HepG2 (cell line): ENCODE measurements around the gene ATF3. TPM values are rescaled to one million over a fixed set of nuclear protein-coding genes. Genes with fewer than 3 reads are reported as not detected.

Experiments
- ATAC-seq: fragments of 200-7000 bp; cut with Tn5 transposase; 3 replicates; pipeline ENCODE4 v1.9.1; 2020; ENCODE audit warnings: mild to moderate bottlenecking, moderate library complexity
- BruUV-seq: library from RNA; stranded (reverse); fragments of 400-500 nt; replicated peaks from 2 replicates; lab custom pipeline; 2021; lab: Mats Ljungman, UMichigan
- CTCF ChIA-PET: fragments of 300-600 bp; formaldehyde crosslinking; extraction: SDS; loops from one replicate; lab custom pipeline; 2021; ENCODE audit warnings: low total read pairs, inconsistent platforms, low intra/inter-chr PET ratio; lab: Yijun Ruan, JAX
- POLR2A ChIA-PET: fragments of 350-600 bp; sonication (Branson Sonifier 250); formaldehyde crosslinking; loops from one replicate; lab custom pipeline; 2020; ENCODE audit warnings: antibody characterized with exemption, inconsistent platforms; lab: Yijun Ruan, JAX
- DNase-seq: peaks from one replicate; pipeline ENCODE4 v3.0.0-alpha.2; 2015; ENCODE audit warnings: low spot score
- FAIRE-seq: peaks from 3 replicates; lab custom pipeline; 2011; peaks lifted over from hg19 to GRCh38; lab: Jason Lieb, UNC
- H2AFZ ChIP-seq: one replicate; pipeline ENCODE4 v1.6.1; 2011; ENCODE audit warnings: low read length, inconsistent platforms
- H3K27ac ChIP-seq: fragments of 300-600 bp; 3 replicates; pipeline ENCODE4 v1.8.0; 2011; ENCODE audit warnings: mixed run types, mild to moderate bottlenecking, mixed read lengths, low read length, inconsistent platforms; ENCODE audit not compliant: insufficient read depth; ENCODE audit errors: extremely low read length
- H3K27me3 ChIP-seq, 2 experiments: fragments of 200-600 bp in 1 of 2; 2 replicates in 1 of 2; 3 replicates in 1 of 2; pipeline versions ENCODE4 v1.6.0 to v1.8.0; 2011; ENCODE audit warnings: low read length in 2 of 2, mild to moderate bottlenecking in 2 of 2, moderate library complexity in 2 of 2, inconsistent platforms in 1 of 2; ENCODE audit not compliant: insufficient read depth in 2 of 2, control insufficient read depth in 1 of 2
- H3K36me3 ChIP-seq, 2 experiments: fragments of 200-600 bp in 1 of 2; replicated peaks in 1 of 2; 2 replicates in 1 of 2; 3 replicates in 1 of 2; pipeline versions ENCODE4 v1.5.1 to v1.8.0; 2011; ENCODE audit warnings: low read length in 2 of 2, inconsistent platforms in 1 of 2; ENCODE audit not compliant: insufficient read depth in 2 of 2, control insufficient read depth in 1 of 2
- H3K4me1 ChIP-seq: 2 replicates; pipeline ENCODE4 v1.5.1; 2012; ENCODE audit warnings: low read length, inconsistent platforms; ENCODE audit not compliant: insufficient read depth
- H3K4me2 ChIP-seq: 2 replicates; pipeline ENCODE4 v1.6.0; 2011; ENCODE audit warnings: low read depth, low read length, inconsistent platforms
- H3K4me3 ChIP-seq, 3 experiments: fragments of 200-600 bp in 1 of 3; sonication (generic), shearing (Covaris generic) in 1 of 3; replicated peaks in 1 of 3; 2 replicates each; pipeline ENCODE4 v1.5.1; 2011 to 2016; ENCODE audit warnings: low read length in 3 of 3, inconsistent platforms in 2 of 3, low read depth in 2 of 3, mild to moderate bottlenecking in 2 of 3, control low read depth in 1 of 3, mixed read lengths in 1 of 3; ENCODE audit not compliant: insufficient read depth in 1 of 3
- H3K79me2 ChIP-seq: one replicate; pipeline ENCODE4 v1.6.1; 2011; ENCODE audit warnings: low read length, inconsistent platforms; ENCODE audit not compliant: insufficient read depth
- H3K9ac ChIP-seq: 2 replicates; pipeline ENCODE4 v1.6.0; 2011; ENCODE audit warnings: mild to moderate bottlenecking, low read depth, low read length, inconsistent platforms; ENCODE audit not compliant: insufficient read depth
- H3K9me3 ChIP-seq: 2 replicates; pipeline ENCODE4 v1.5.1; 2012; ENCODE audit warnings: mild to moderate bottlenecking, low read length
- H4K20me1 ChIP-seq: 2 replicates; pipeline ENCODE4 v1.6.0; 2011; ENCODE audit warnings: inconsistent platforms, mild to moderate bottlenecking, low read length, moderate library complexity; ENCODE audit not compliant: insufficient read depth
- ATF4 ChIP-seq, 2 experiments: fragments of 450-650 bp in 1 of 2; sonication (generic) in 1 of 2; formaldehyde crosslinking; IDR thresholded peaks; 2 replicates each; pipeline versions ENCODE4 v1.5.0 to v1.8.0; 2020 to 2022; ENCODE audit warnings: mild to moderate bottlenecking in 1 of 2, missing genetic modification reagents in 1 of 2
- CC2D1A ChIP-seq: sonication (generic); formaldehyde crosslinking; IDR thresholded peaks from 2 replicates; pipeline ENCODE4 v1.8.1; 2023; ENCODE audit warnings: mild to moderate bottlenecking, missing genetic modification reagents
- FLYWCH1 ChIP-seq: sonication (generic); formaldehyde crosslinking; IDR thresholded peaks from 2 replicates; pipeline ENCODE4 v1.8.1; 2023; ENCODE audit warnings: mild to moderate bottlenecking, missing genetic modification reagents
- HHEX ChIP-seq: IDR thresholded peaks from 2 replicates; pipeline ENCODE4 v1.6.1; 2016; ENCODE audit warnings: control low read depth
- LCORL ChIP-seq, 2 experiments: fragments of 450-650 bp in 1 of 2; sonication (generic) in 1 of 2; formaldehyde crosslinking in 1 of 2; IDR thresholded peaks; 2 replicates each; pipeline versions ENCODE4 v1.5.0 to v1.6.1; 2017 to 2020; ENCODE audit warnings: antibody characterized with exemption in 1 of 2, missing genetic modification reagents in 1 of 2
- MAZ ChIP-seq, 2 experiments: sonication (generic) in 1 of 2; formaldehyde crosslinking in 1 of 2; IDR thresholded peaks; 2 replicates each; pipeline versions ENCODE4 v1.5.0 to v1.6.1; 2012 to 2020; ENCODE audit warnings: low read depth in 2 of 2, mild to moderate bottlenecking in 2 of 2, borderline replicate concordance in 1 of 2, improper control_type of control experiment in 1 of 2, low read length in 1 of 2, missing genetic modification reagents in 1 of 2, moderate library complexity in 1 of 2
- NAIF1 ChIP-seq: sonication (generic); formaldehyde crosslinking; IDR thresholded peaks from 2 replicates; pipeline ENCODE4 v1.5.0; 2020; ENCODE audit warnings: mild to moderate bottlenecking, missing genetic modification reagents, borderline replicate concordance
- NFE2L2 ChIP-seq: fragments of 150-350 bp; IDR thresholded peaks from 2 replicates; pipeline ENCODE4 v1.6.1; 2014; ENCODE audit warnings: low read length
- SNAI1 ChIP-seq: sonication (generic); formaldehyde crosslinking; IDR thresholded peaks from 2 replicates; pipeline ENCODE4 v1.5.0; 2020; ENCODE audit warnings: mild to moderate bottlenecking, missing genetic modification reagents, borderline replicate concordance
- SP5 ChIP-seq: IDR thresholded peaks from 2 replicates; pipeline ENCODE4 v1.6.1; 2016; ENCODE audit warnings: low read depth, borderline replicate concordance
- TRIM24 ChIP-seq: sonication (generic); formaldehyde crosslinking; IDR thresholded peaks from 2 replicates; pipeline ENCODE4 v1.8.0; 2022; ENCODE audit warnings: mild to moderate bottlenecking, missing genetic modification reagents
- ZBTB43 ChIP-seq: sonication (generic); formaldehyde crosslinking; conservative IDR thresholded peaks from 2 replicates; pipeline ENCODE4 v1.4.0; 2020; ENCODE audit warnings: missing genetic modification reagents
- ZNF121 ChIP-seq: sonication (generic); formaldehyde crosslinking; IDR thresholded peaks from 2 replicates; pipeline ENCODE4 v1.5.0; 2020; ENCODE audit warnings: mild to moderate bottlenecking, missing genetic modification reagents
- ZNF34 ChIP-seq: sonication (generic); formaldehyde crosslinking; IDR thresholded peaks from 2 replicates; pipeline ENCODE4 v1.4.0; 2020; ENCODE audit warnings: mild to moderate bottlenecking, missing genetic modification reagents, borderline replicate concordance
- ZNF451 ChIP-seq: sonication (generic); formaldehyde crosslinking; IDR thresholded peaks from 2 replicates; pipeline ENCODE4 v1.5.0; 2020; ENCODE audit warnings: mild to moderate bottlenecking, missing genetic modification reagents
- ZNF569 ChIP-seq: sonication (generic); formaldehyde crosslinking; IDR thresholded peaks from 2 replicates; pipeline ENCODE4 v1.5.0; 2020; ENCODE audit warnings: mild to moderate bottlenecking, missing genetic modification reagents, moderate library complexity, borderline replicate concordance
- ZNF670 ChIP-seq: sonication (generic); formaldehyde crosslinking; IDR thresholded peaks from 2 replicates; pipeline ENCODE4 v1.8.0; 2022; ENCODE audit warnings: mild to moderate bottlenecking, missing genetic modification reagents, borderline replicate concordance
- WGBS: methylation state at CpG from one replicate; pipeline ENCODE4 v1.1.6; 2017; ENCODE audit warnings: low lambda C conversion rate; 5-methylcytosine and 5-hydroxymethylcytosine counted together
- in situ Hi-C: cut with HindIII; loops from 2 replicates; pipeline ENCODE4 v1.10.0; 2017; ENCODE audit warnings: low pct_unique_long_range_greater_than_20kb; ENCODE audit not compliant: extremely low pct_ligation_motif_present
- intact Hi-C: fragments of 100-400 bp; cut with micrococcal nuclease; formaldehyde crosslinking; loops from one replicate; pipeline ENCODE4 v1.10.0; 2022; ENCODE audit not compliant: unreplicated experiment
- polyA plus RNA-seq, 8 experiments: library from polyadenylated mRNA; depleted of rRNA in 3 of 8; stranded (reverse) in 7 of 8; unstranded in 1 of 8; fragments of >200 nt; fragmentation: Illumina TruSeq in 4 of 8; extraction: Trizol in 4 of 8; gene quantifications; 2 replicates each; pipeline versions ENCODE4 v1.2.1 to v1.2.3, GENCODE V29; 2011 to 2016; ENCODE audit warnings: low read depth in 4 of 8, missing spikeins in 1 of 8, mixed read lengths in 1 of 8; ENCODE audit not compliant: insufficient read depth in 1 of 8
- total RNA-seq, 5 experiments: library from RNA; depleted of rRNA; stranded (reverse); fragments of >200 nt; fragmentation: Illumina TruSeq; extraction: Trizol; gene quantifications; 2 replicates each; pipeline ENCODE4 v1.2.3, GENCODE V29; 2016; ENCODE audit warnings: low read depth in 1 of 5

The ATF3 gene
- total and polyA plus RNA-seq, 2 of the 13 experiments (the other 11 are each of a cell fraction or from before 2014, with no cell fraction given): 5.0 to 13.0 TPM

GRCh38 chr1:212608392-212608958, at the start of gene ATF3 (continued):
- 0 out of 2 replicates have a peak, but pooled peaks have one; percentile 16 for TF ChIP-seq NAIF1 (CRISPR knock-in tag)

GRCh38 chr1:212559929-212560328, 48.6 kb upstream of the ATF3 start:
- Histone ChIP-seq H2AFZ (no peak overlapping the region), H3K4me2 (no peak overlapping the region), H3K4me1 (peaks cover 10% of the 10 kb centered on the region), H3K9me3 (no peaks in the 10 kb centered on the region), H3K79me2 (no peaks in the 10 kb centered on the region), H3K4me3 (no peak overlapping the region), H3K27me3 (peaks cover 6 to 10% of the 10 kb centered on the region in 2 experiments; a peak in 3 of 5 replicates), H3K27ac (no peak overlapping the region), H3K9ac (no peak overlapping the region), H3K36me3 (no peaks in the 10 kb centered on the region), H4K20me1 (no peaks in the 10 kb centered on the region)
- ATAC-seq (no peak), DNase-seq (no peak), FAIRE-seq (no peak)
- POLR2A ChIA-PET: interaction anchor here (2.6 kb wide), 1 partner anchor 48 kb away, joined by 20 read pairs; the partner anchor contains the start of gene ATF3
- CTCF ChIA-PET: no interaction called here
- TF ChIP-seq MAZ (IDR thresholded peaks at IDR 0.05; ENCODE audit: borderline replicate concordance, low read depth, low read length) (no peak), MAZ (CRISPR knock-in tag; IDR thresholded peaks at IDR 0.05; ENCODE audit: low read depth) (no peak), ZNF670 (CRISPR knock-in tag) (no peak), SNAI1 (CRISPR knock-in tag) (no peak), LCORL (IDR thresholded peaks at IDR 0.05) (no peak), LCORL (CRISPR knock-in tag; IDR thresholded peaks at IDR 0.05) (no peak), ZNF34 (CRISPR knock-in tag) (no peak), ZNF451 (CRISPR knock-in tag) (no peak), NFE2L2 (no peak), FLYWCH1 (CRISPR knock-in tag) (no peak), SP5 (CRISPR knock-in tag) (no peak), ZNF121 (CRISPR knock-in tag) (no peak), NAIF1 (CRISPR knock-in tag) (no peak), ZBTB43 (CRISPR knock-in tag) (no peak), TRIM24 (CRISPR knock-in tag) (no peak), CC2D1A (no peak), ATF4 (CRISPR knock-in tag; IDR thresholded peaks at IDR 0.05) (no peak), ZNF569 (CRISPR knock-in tag) (no peak), HHEX (CRISPR knock-in tag) (no peak)
- intact Hi-C loops (loop anchor here (10.0 kb wide), 1 partner anchor 75 kb away; no protein-coding TSS in a partner anchor), in situ Hi-C loops (no loop called here)
- BruUV-seq: no TSS peak
- WGBS: 80% methylated on average over 11 of the region's 11 CpGs
